Measurements from ENCODE around the gene GOLGA6A. TPM values are rescaled to one million over a fixed set of nuclear protein-coding genes. Genes with fewer than 3 reads are reported as not detected.

Gene GOLGA6A
- total RNA-seq, 1 donor from 2014 or later = not detected

GRCh38 chr15:74123658-74124057 lies 41.3 kb upstream of the GOLGA6A start:
- intact Hi-C loops (cut with micrococcal nuclease) = no loop called here
- Histone ChIP-seq H3K27me3 (ENCODE audit: low read depth) (peaks cover 85% of the 10 kb centered on the region), H3K4me3 (no peak overlapping the region), H3K9me3 (replicated peaks) (no peaks in the 10 kb centered on the region), H3K27ac (replicated peaks) (no peak overlapping the region), H3K4me1 (peaks cover 15% of the 10 kb centered on the region), H3K36me3 (no peaks in the 10 kb centered on the region)
- DNase-seq = no peak
- TF ChIP-seq CTCF (IDR thresholded peaks at IDR 0.05; ENCODE audit: borderline replicate concordance) = no peak

- Histone ChIP-seq H3K27me3 (ENCODE audit: low read depth) (peaks cover 79% of the 10 kb centered on the region), H3K4me3 (no peak overlapping the region), H3K27ac (replicated peaks) (no peak overlapping the region), H3K36me3 (no peaks in the 10 kb centered on the region), H3K4me1 (peaks cover 10% of the 10 kb centered on the region), H3K9me3 (replicated peaks) (no peaks in the 10 kb centered on the region)
- DNase-seq = no peak
- no peak for TF ChIP-seq CTCF (IDR thresholded peaks at IDR 0.05; ENCODE audit: borderline replicate concordance)
- intact Hi-C loops (cut with micrococcal nuclease) = no loop called here
Measured at GRCh38 chr15:74123131-74123429, 40.7 kb upstream of the GOLGA6A start.

GRCh38 chr15:74122403-74123130 lies 40.2 kb upstream of the GOLGA6A start:
- intact Hi-C loops (cut with micrococcal nuclease) = no loop called here
- no peak for DNase-seq
- Histone ChIP-seq H3K27ac (replicated peaks) (no peak overlapping the region), H3K27me3 (ENCODE audit: low read depth) (peaks cover 74% of the 10 kb centered on the region), H3K4me1 (peaks cover 5% of the 10 kb centered on the region), H3K36me3 (no peaks in the 10 kb centered on the region), H3K9me3 (replicated peaks) (no peaks in the 10 kb centered on the region), H3K4me3 (no peak overlapping the region)
- no peak for TF ChIP-seq CTCF (IDR thresholded peaks at IDR 0.05; ENCODE audit: borderline replicate concordance)

GRCh38 chr15:74121858-74122257 lies 39.5 kb upstream of the GOLGA6A start:
- DNase-seq = no peak
- no peaks in the 10 kb centered on the region for H3K4me1 ChIP-seq
- no peak overlapping the region for H3K4me3 ChIP-seq
- H3K9me3 ChIP-seq (replicated peaks) = no peaks in the 10 kb centered on the region
- no peaks in the 10 kb centered on the region for H3K36me3 ChIP-seq
- TF ChIP-seq CTCF (IDR thresholded peaks at IDR 0.05; ENCODE audit: borderline replicate concordance) = no peak
- peaks cover 70% of the 10 kb centered on the region for H3K27me3 ChIP-seq (ENCODE audit: low read depth)
- intact Hi-C loops (cut with micrococcal nuclease) = no loop called here
- no peak overlapping the region for H3K27ac ChIP-seq (replicated peaks)

GRCh38 chr15:74121039-74121438 lies 38.7 kb upstream of the GOLGA6A start:
- no peak for TF ChIP-seq CTCF (IDR thresholded peaks at IDR 0.05; ENCODE audit: borderline replicate concordance)
- Histone ChIP-seq H3K36me3 (no peaks in the 10 kb centered on the region), H3K9me3 (replicated peaks) (no peaks in the 10 kb centered on the region), H3K4me1 (no peaks in the 10 kb centered on the region), H3K27me3 (ENCODE audit: low read depth) (peaks cover 64% of the 10 kb centered on the region), H3K4me3 (no peak overlapping the region), H3K27ac (replicated peaks) (no peak overlapping the region)
- no peak for DNase-seq
- intact Hi-C loops (cut with micrococcal nuclease) = no loop called here

Data from left ventricle myocardium inferior (tissue), 1 donor.